Neural cell (in vitro differentiated cells): ENCODE results near the gene CLVS2. TPM values are rescaled to one million over a fixed set of nuclear protein-coding genes. Genes with fewer than 3 reads are reported as not detected.

Experiments used
- H2AFZ ChIP-seq: fragments of 200-600, 300-800 bp; sonication (generic), shearing (Covaris generic); 2 replicates; pipeline ENCODE4 v1.6.0; 2014; ENCODE audit warnings: low read depth, mild to moderate bottlenecking, antibody characterized with exemption, low read length, moderate library complexity
- H3F3A ChIP-seq: fragments of 200-600 bp; shearing (Covaris generic); 2 replicates; pipeline ENCODE4 v1.6.1; 2016; ENCODE audit warnings: mild to moderate bottlenecking, moderate library complexity, mixed read lengths, antibody characterized with exemption, low read length; ENCODE audit not compliant: insufficient read depth, poor library complexity, severe bottlenecking
- H3K27ac ChIP-seq: fragments of 200-600, 300-800 bp; sonication (generic), shearing (Covaris generic); 2 replicates; pipeline ENCODE4 v1.5.1; 2014; ENCODE audit warnings: mild to moderate bottlenecking, low read length, moderate library complexity
- H3K27me3 ChIP-seq: fragments of 300-800, 200-600 bp; sonication (generic), shearing (Covaris generic); 2 replicates; pipeline ENCODE4 v1.6.0; 2014; ENCODE audit warnings: mild to moderate bottlenecking, low read depth, low read length, moderate library complexity; ENCODE audit not compliant: insufficient read depth
- H3K36me3 ChIP-seq: fragments of 300-800, 200-600 bp; sonication (generic), shearing (Covaris generic); 2 replicates; pipeline ENCODE4 v1.5.1; 2014; ENCODE audit warnings: mild to moderate bottlenecking, antibody characterized with exemption, low read length, moderate library complexity; ENCODE audit not compliant: insufficient read depth
- H3K4me2 ChIP-seq: fragments of 300-800, 200-600 bp; sonication (generic), shearing (Covaris generic); 2 replicates; pipeline ENCODE4 v1.6.0; 2014; ENCODE audit warnings: mild to moderate bottlenecking, low read length
- H3K4me3 ChIP-seq: fragments of 300-800, 200-600 bp; sonication (generic), shearing (Covaris generic); 2 replicates; pipeline ENCODE4 v1.5.1; 2014; ENCODE audit warnings: mild to moderate bottlenecking, low read length, moderate library complexity
- H3K79me2 ChIP-seq: fragments of 200-600 bp; shearing (Covaris generic); replicated peaks from 2 replicates; pipeline ENCODE4 v1.6.0; 2014; ENCODE audit warnings: mild to moderate bottlenecking, low read length, moderate library complexity; ENCODE audit not compliant: insufficient read depth
- H3K9ac ChIP-seq: fragments of 300-800, 200-600 bp; sonication (generic), shearing (Covaris generic); 2 replicates; pipeline ENCODE4 v1.6.1; 2016; ENCODE audit warnings: mild to moderate bottlenecking, low read length, mixed read lengths
- H3K9me2 ChIP-seq: fragments of 200-600 bp; shearing (Covaris generic); 2 replicates; pipeline ENCODE4 v1.6.1; 2016; ENCODE audit warnings: mild to moderate bottlenecking, low read length, mixed read lengths; ENCODE audit not compliant: insufficient read depth
- H3K9me3 ChIP-seq: fragments of 200-600, 300-800 bp; sonication (generic), shearing (Covaris generic); 2 replicates; pipeline ENCODE4 v1.6.1; 2016; ENCODE audit warnings: mild to moderate bottlenecking, mixed run types, low read length, moderate library complexity, mixed read lengths
- H4K20me1 ChIP-seq: fragments of 200-600 bp; shearing (Covaris generic); 2 replicates; pipeline ENCODE4 v1.6.1; 2016; ENCODE audit warnings: mild to moderate bottlenecking, mixed run types; ENCODE audit not compliant: insufficient read depth
- EP300 ChIP-seq: fragments of 450-650 bp; conservative IDR thresholded peaks from 2 replicates; pipeline ENCODE4 v1.6.1; 2014; ENCODE audit warnings: antibody characterized with exemption, mild to moderate bottlenecking, moderate library complexity; ENCODE audit not compliant: poor library complexity, severe bottlenecking
- EZH2 ChIP-seq: fragments of 200-600, 300-800 bp; shearing (Covaris generic), sonication (generic); IDR thresholded peaks from 2 replicates; pipeline ENCODE4 v1.6.1; 2014; ENCODE audit warnings: antibody characterized with exemption, low read length, borderline replicate concordance, mild to moderate bottlenecking; ENCODE audit not compliant: insufficient read depth, poor library complexity, severe bottlenecking
- MXI1 ChIP-seq: fragments of 450-650 bp; conservative IDR thresholded peaks from 2 replicates; pipeline ENCODE4 v1.6.1; 2014; ENCODE audit warnings: antibody characterized with exemption, mild to moderate bottlenecking; ENCODE audit not compliant: poor library complexity, severe bottlenecking
- POLR2AphosphoS5 ChIP-seq: IDR thresholded peaks from 2 replicates; pipeline ENCODE4 v1.6.1; 2012
- RAD21 ChIP-seq: fragments of 450-650 bp; conservative IDR thresholded peaks from 2 replicates; pipeline ENCODE4 v1.6.1; 2014; ENCODE audit warnings: antibody characterized with exemption, mild to moderate bottlenecking, moderate library complexity
- REST ChIP-seq: IDR thresholded peaks from 2 replicates; pipeline ENCODE4 v1.6.1; 2012; ENCODE audit warnings: borderline replicate concordance
- SMC3 ChIP-seq: fragments of 450-650 bp; conservative IDR thresholded peaks from 2 replicates; pipeline ENCODE4 v1.6.1; 2014; ENCODE audit warnings: antibody characterized with exemption, mild to moderate bottlenecking, moderate library complexity; ENCODE audit not compliant: poor library complexity
- TAF1 ChIP-seq: IDR thresholded peaks from 2 replicates; pipeline ENCODE4 v1.6.1; 2012; ENCODE audit warnings: low read depth
- polyA plus RNA-seq: library from polyadenylated mRNA; depleted of rRNA; stranded (reverse); fragments of >200 nt; gene quantifications from 2 replicates; pipeline ENCODE4 v1.2.3, GENCODE V29; 2014
- TF ChIP-seq, protein P1 (sequence below): fragments of 450-650 bp; IDR thresholded peaks from 2 replicates; pipeline ENCODE4 v1.5.1; 2014; ENCODE audit warnings: antibody characterized with exemption, mild to moderate bottlenecking, moderate library complexity; ENCODE audit not compliant: poor library complexity, severe bottlenecking

The CLVS2 gene
- polyA plus RNA-seq, 1 donor from 2014 or later: 12.9 TPM

- H3K36me3 ChIP-seq: no peaks in the 10 kb centered on the region
- no peak overlapping the region for H2AFZ ChIP-seq
- no peaks in the 10 kb centered on the region for H3K9me2 ChIP-seq
- no peak overlapping the region for H3K9ac ChIP-seq
- H3K9me3 ChIP-seq: no peaks in the 10 kb centered on the region
- H3F3A ChIP-seq: no peaks in the 10 kb centered on the region
- H3K79me2 ChIP-seq: no peaks in the 10 kb centered on the region
- H3K4me3 ChIP-seq: no peak overlapping the region
- no peak overlapping the region for H3K4me2 ChIP-seq
- H4K20me1 ChIP-seq: no peaks in the 10 kb centered on the region
- no peaks in the 10 kb centered on the region for H3K27me3 ChIP-seq
- no peak overlapping the region for H3K27ac ChIP-seq
- no peak for TF ChIP-seq SMC3
- TF ChIP-seq POLR2AphosphoS5: no peak
- TF ChIP-seq, protein P1, sequence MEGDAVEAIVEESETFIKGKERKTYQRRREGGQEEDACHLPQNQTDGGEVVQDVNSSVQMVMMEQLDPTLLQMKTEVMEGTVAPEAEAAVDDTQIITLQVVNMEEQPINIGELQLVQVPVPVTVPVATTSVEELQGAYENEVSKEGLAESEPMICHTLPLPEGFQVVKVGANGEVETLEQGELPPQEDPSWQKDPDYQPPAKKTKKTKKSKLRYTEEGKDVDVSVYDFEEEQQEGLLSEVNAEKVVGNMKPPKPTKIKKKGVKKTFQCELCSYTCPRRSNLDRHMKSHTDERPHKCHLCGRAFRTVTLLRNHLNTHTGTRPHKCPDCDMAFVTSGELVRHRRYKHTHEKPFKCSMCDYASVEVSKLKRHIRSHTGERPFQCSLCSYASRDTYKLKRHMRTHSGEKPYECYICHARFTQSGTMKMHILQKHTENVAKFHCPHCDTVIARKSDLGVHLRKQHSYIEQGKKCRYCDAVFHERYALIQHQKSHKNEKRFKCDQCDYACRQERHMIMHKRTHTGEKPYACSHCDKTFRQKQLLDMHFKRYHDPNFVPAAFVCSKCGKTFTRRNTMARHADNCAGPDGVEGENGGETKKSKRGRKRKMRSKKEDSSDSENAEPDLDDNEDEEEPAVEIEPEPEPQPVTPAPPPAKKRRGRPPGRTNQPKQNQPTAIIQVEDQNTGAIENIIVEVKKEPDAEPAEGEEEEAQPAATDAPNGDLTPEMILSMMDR: no peak
- TF ChIP-seq EZH2: no peak
- no peak for TF ChIP-seq TAF1
- no peak for TF ChIP-seq MXI1
Observed at GRCh38 chr6:122977180-122977579, 18.9 kb upstream of the CLVS2 start.

- Histone ChIP-seq H3F3A (no peaks in the 10 kb centered on the region), H3K36me3 (no peaks in the 10 kb centered on the region), H4K20me1 (no peaks in the 10 kb centered on the region), H3K27ac (no peak overlapping the region), H3K79me2 (no peaks in the 10 kb centered on the region), H2AFZ (no peak overlapping the region), H3K27me3 (no peaks in the 10 kb centered on the region), H3K4me3 (no peak overlapping the region), H3K9me3 (no peaks in the 10 kb centered on the region), H3K4me2 (no peak overlapping the region), H3K9me2 (no peaks in the 10 kb centered on the region), H3K9ac (no peak overlapping the region)
- no peak for TF ChIP-seq RAD21
- TF ChIP-seq, protein P1: no peak
- no peak for TF ChIP-seq SMC3
- TF ChIP-seq REST: no peak
- TF ChIP-seq TAF1: no peak
- TF ChIP-seq POLR2AphosphoS5: no peak
- no peak for TF ChIP-seq MXI1
- TF ChIP-seq EP300: no peak
- TF ChIP-seq EZH2: no peak
Observed at GRCh38 chr6:122984393-122984792, 11.6 kb upstream of the CLVS2 start.
